HepG2 (cell line): ENCODE data around the gene ZNF276. TPM values are rescaled to one million over a fixed set of nuclear protein-coding genes. Genes with fewer than 3 reads are reported as not detected.
A peak's percentile ranks its signal among the peaks of the same experiment; 100 is the strongest.

ENCODE experiments used
- BCL3 ChIP-seq: sonication (generic); formaldehyde crosslinking; IDR thresholded peaks from 2 replicates; pipeline ENCODE4 v1.5.1; 2020; ENCODE audit warnings: mild to moderate bottlenecking, missing genetic modification reagents, moderate library complexity
- EHMT2 ChIP-seq: fragments of 200-600 bp; sonication (generic); IDR thresholded peaks from 2 replicates; pipeline ENCODE4 v1.7.0; 2017; ENCODE audit warnings: antibody characterized with exemption, low read depth, low read length, borderline replicate concordance
- HHEX ChIP-seq: IDR thresholded peaks from 2 replicates; pipeline ENCODE4 v1.6.1; 2016; ENCODE audit warnings: control low read depth
- HNRNPUL1 ChIP-seq: fragments of 200-400 bp; formaldehyde crosslinking; IDR thresholded peaks from 2 replicates; pipeline ENCODE4 v1.6.1; 2017; ENCODE audit warnings: low read depth, mild to moderate bottlenecking, low read length, moderate library complexity
- MED8 ChIP-seq: sonication (generic); formaldehyde crosslinking; IDR thresholded peaks from 2 replicates; pipeline ENCODE4 v1.8.1; 2023; ENCODE audit warnings: mild to moderate bottlenecking, missing genetic modification reagents; ENCODE audit not compliant: insufficient replicate concordance
- NFIB ChIP-seq: sonication (generic); formaldehyde crosslinking; IDR thresholded peaks from 2 replicates; pipeline ENCODE4 v1.9.0; 2021; ENCODE audit warnings: missing genetic modification reagents, mild to moderate bottlenecking, borderline replicate concordance
- REPIN1 ChIP-seq: sonication (generic); formaldehyde crosslinking; IDR thresholded peaks from 2 replicates; pipeline ENCODE4 v1.8.0; 2022; ENCODE audit warnings: missing genetic modification reagents, low read depth, mild to moderate bottlenecking, borderline replicate concordance
- SMC3 ChIP-seq: IDR thresholded peaks from 2 replicates; pipeline ENCODE4 v1.6.1; 2011; ENCODE audit warnings: low read length, improper control_type of control experiment
- SNAPC5 ChIP-seq: sonication (generic); formaldehyde crosslinking; IDR thresholded peaks from 2 replicates; pipeline ENCODE4 v1.8.1; 2023; ENCODE audit warnings: mild to moderate bottlenecking, missing genetic modification reagents, borderline replicate concordance
- ZBTB25 ChIP-seq: IDR thresholded peaks from 2 replicates; pipeline ENCODE4 v1.6.1; 2018; ENCODE audit warnings: missing genetic modification reagents
- ZGPAT ChIP-seq: IDR thresholded peaks from 2 replicates; pipeline ENCODE4 v1.6.1; 2016; ENCODE audit warnings: mild to moderate bottlenecking
- ZNF225 ChIP-seq: sonication (generic); formaldehyde crosslinking; IDR thresholded peaks from 2 replicates; pipeline ENCODE4 v1.4.0; 2020; ENCODE audit warnings: mild to moderate bottlenecking, missing genetic modification reagents
- ZNF251 ChIP-seq: sonication (generic); formaldehyde crosslinking; IDR thresholded peaks from 2 replicates; pipeline ENCODE4 v1.9.0; 2021; ENCODE audit warnings: mild to moderate bottlenecking, missing genetic modification reagents
- ZNF256 ChIP-seq: sonication (generic); formaldehyde crosslinking; conservative IDR thresholded peaks from 2 replicates; pipeline ENCODE4 v1.4.0; 2020; ENCODE audit warnings: missing genetic modification reagents
- ZNF407 ChIP-seq: sonication (generic); formaldehyde crosslinking; IDR thresholded peaks from one replicate; pipeline ENCODE4 v1.5.1; 2020; ENCODE audit warnings: mild to moderate bottlenecking, missing genetic modification reagents; ENCODE audit errors: not compliant biosample characterization
- ZNF678 ChIP-seq: sonication (generic); formaldehyde crosslinking; IDR thresholded peaks from 2 replicates; pipeline ENCODE4 v1.4.0; 2020; ENCODE audit warnings: mild to moderate bottlenecking, missing genetic modification reagents
- polyA plus RNA-seq, 8 experiments: library from polyadenylated mRNA; depleted of rRNA in 3 of 8; stranded (reverse) in 7 of 8; unstranded in 1 of 8; fragments of >200 nt; fragmentation: Illumina TruSeq in 4 of 8; extraction: Trizol in 4 of 8; gene quantifications; 2 replicates each; pipeline versions ENCODE4 v1.2.1 to v1.2.3, GENCODE V29; 2011 to 2016; ENCODE audit warnings: low read depth in 4 of 8, missing spikeins in 1 of 8, mixed read lengths in 1 of 8; ENCODE audit not compliant: insufficient read depth in 1 of 8
- total RNA-seq, 5 experiments: library from RNA; depleted of rRNA; stranded (reverse); fragments of >200 nt; fragmentation: Illumina TruSeq; extraction: Trizol; gene quantifications; 2 replicates each; pipeline ENCODE4 v1.2.3, GENCODE V29; 2016; ENCODE audit warnings: low read depth in 1 of 5

ZNF276 gene
- total and polyA plus RNA-seq, 2 of the 13 experiments (the other 11 are each of a cell fraction or from before 2014, with no cell fraction given), result 17.7 to 18.0 TPM

- TF ChIP-seq BCL3 (CRISPR knock-in tag) (peak; percentile 61; the same call in 1 of the 2 replicates), ZNF225 (CRISPR knock-in tag) (no peak), ZBTB25 (CRISPR knock-in tag) (no peak), HNRNPUL1 (no peak), ZGPAT (peak; percentile 84; the same call in 1 of the 2 replicates), ZNF251 (CRISPR knock-in tag) (no peak), SNAPC5 (CRISPR knock-in tag) (no peak), ZNF407 (no peak), ZNF256 (CRISPR knock-in tag) (no peak), NFIB (CRISPR knock-in tag) (no peak), SMC3 (no peak), EHMT2 (no peak), MED8 (CRISPR knock-in tag) (peak; percentile 13), ZNF678 (CRISPR knock-in tag) (no peak), HHEX (CRISPR knock-in tag) (no peak), REPIN1 (CRISPR knock-in tag) (no peak)
Observed at GRCh38 chr16:89700649-89701424, 20.5 kb upstream of the ZNF276 start (continued).
